OCI-LY7 (cell line): Measurements from ENCODE around the gene NUDT3. TPM values are rescaled to one million over a fixed set of nuclear protein-coding genes. Genes with fewer than 3 reads are reported as not detected.

ENCODE experiments used
- BruUV-seq: library from RNA; stranded (reverse); fragments of 400-500 nt; replicated peaks from 2 replicates; lab custom pipeline; 2021; lab: Mats Ljungman, UMichigan
- CTCF ChIA-PET: fragments of 300-600 bp; sonication (Branson Sonifier 250); formaldehyde crosslinking; loops from one replicate; lab custom pipeline; 2022; ENCODE audit warnings: antibody characterized with exemption; ENCODE audit not compliant: unreplicated experiment; lab: Charles Lee
- POLR2A ChIA-PET: fragments of 300-600 bp; sonication (Branson Sonifier 250); formaldehyde crosslinking; loops from one replicate; lab custom pipeline; 2022; ENCODE audit warnings: antibody characterized with exemption; lab: Charles Lee
- DNase-seq: peaks from one replicate; pipeline ENCODE4 v3.0.0-alpha.2; 2015; ENCODE audit warnings: low spot score
- H2AFZ ChIP-seq: fragments of 200-600 bp; sonication (generic), shearing (Covaris generic); 2 replicates; pipeline ENCODE4 v1.6.1; 2014; ENCODE audit warnings: mild to moderate bottlenecking, antibody characterized with exemption, low read length, moderate library complexity
- H3K27ac ChIP-seq: fragments of 200-600 bp; sonication (generic); 2 replicates; pipeline ENCODE4 v1.5.1; 2014; ENCODE audit warnings: mixed run types, low read depth, mild to moderate bottlenecking, moderate library complexity, low read length, inconsistent platforms; ENCODE audit not compliant: poor library complexity, severe bottlenecking
- H3K36me3 ChIP-seq: fragments of 200-600 bp; sonication (generic); 2 replicates; pipeline ENCODE4 v1.6.1; 2014; ENCODE audit warnings: mild to moderate bottlenecking, antibody characterized with exemption, low read length, moderate library complexity, mixed read lengths; ENCODE audit not compliant: insufficient read depth
- H3K4me1 ChIP-seq: fragments of 200-600 bp; sonication (generic); 2 replicates; pipeline ENCODE4 v1.5.1; 2014; ENCODE audit warnings: mild to moderate bottlenecking, low read length; ENCODE audit not compliant: insufficient read depth, poor library complexity, severe bottlenecking
- H3K4me2 ChIP-seq: fragments of 200-600 bp; sonication (generic); 2 replicates; pipeline ENCODE4 v1.6.1; 2014; ENCODE audit warnings: mild to moderate bottlenecking, low read length
- H3K4me3 ChIP-seq: fragments of 200-600 bp; sonication (generic); 2 replicates; pipeline ENCODE4 v1.5.1; 2014; ENCODE audit warnings: mild to moderate bottlenecking, low read depth, low read length; ENCODE audit not compliant: poor library complexity, severe bottlenecking
- H3K79me2 ChIP-seq: fragments of 200-600 bp; sonication (generic); 2 replicates; pipeline ENCODE4 v1.6.1; 2016; ENCODE audit warnings: low read depth, mild to moderate bottlenecking, low read length, moderate library complexity, mixed read lengths; ENCODE audit not compliant: insufficient read depth
- H3K9me2 ChIP-seq: fragments of 200-600 bp; sonication (generic); 2 replicates; pipeline ENCODE4 v1.6.1; 2016; ENCODE audit warnings: mild to moderate bottlenecking, low read length, mixed read lengths; ENCODE audit not compliant: insufficient read depth
- H3K9me3 ChIP-seq: fragments of 200-600 bp; sonication (generic); 2 replicates; pipeline ENCODE4 v1.6.1; 2014; ENCODE audit warnings: mild to moderate bottlenecking, mixed run types, low read length, mixed read lengths
- H4K20me1 ChIP-seq: fragments of 200-600 bp; sonication (generic); 2 replicates; pipeline ENCODE4 v1.6.1; 2014; ENCODE audit warnings: mild to moderate bottlenecking, antibody characterized with exemption, low read length, moderate library complexity, mixed read lengths; ENCODE audit not compliant: insufficient read depth
- EZH2phosphoT487 ChIP-seq: fragments of 200-600 bp; sonication (generic); IDR thresholded peaks from 2 replicates; pipeline ENCODE4 v1.6.1; 2018; ENCODE audit warnings: low read depth, borderline replicate concordance, mild to moderate bottlenecking, mixed run types, antibody characterized with exemption, low read length, moderate library complexity, mixed read lengths
- intact Hi-C: fragments of 100-400 bp; cut with micrococcal nuclease; formaldehyde crosslinking; loops from one replicate; pipeline ENCODE4 v1.10.0; 2022; ENCODE audit not compliant: unreplicated experiment
- total RNA-seq, 2 experiments: library from RNA; depleted of rRNA in 1 of 2; stranded (reverse); fragments of >200 nt in 1 of 2; shearing (Covaris generic) in 1 of 2; gene quantifications; 2 replicates each; pipeline ENCODE4 v1.2.3, GENCODE V29; 2014 to 2022
- TF ChIP-seq, protein P1 (sequence below): fragments of 200-600 bp; sonication (generic); conservative IDR thresholded peaks from 2 replicates; pipeline ENCODE4 v1.5.1; 2014; ENCODE audit warnings: mild to moderate bottlenecking, antibody characterized with exemption, low read length, moderate library complexity, mixed read lengths

The NUDT3 gene
- total RNA-seq, 2 experiments from 2014 or later, result 30.7 to 43.0 TPM

- CTCF ChIA-PET, result no interaction called here
- peaks cover 54% of the 10 kb centered on the region; the same call in 1 of the 2 replicates for H3K79me2 ChIP-seq
Observed at GRCh38 chr6:34310817-34311216, 81.7 kb downstream of the NUDT3 start.

DNA sequence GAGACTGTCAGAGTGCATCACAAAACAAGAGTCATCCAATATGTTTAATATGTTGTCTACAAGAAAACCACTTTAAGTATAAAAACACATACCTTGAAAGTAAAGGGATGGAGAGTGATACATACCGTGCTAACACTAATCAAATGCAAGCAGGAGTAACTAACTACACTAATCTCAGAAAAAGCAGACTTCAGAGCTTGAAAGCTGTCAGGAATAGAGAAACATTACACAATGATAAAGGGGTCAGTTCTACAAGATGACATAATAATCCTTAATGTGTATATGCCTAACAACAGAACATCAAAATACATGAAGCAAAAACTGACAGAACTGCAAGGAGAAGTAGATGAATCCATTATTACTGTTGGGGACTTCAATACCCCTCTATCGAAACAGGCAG is 84.0 kb downstream of the NUDT3 start:
- H3K27ac ChIP-seq, result no peak overlapping the region
- no TSS peak for BruUV-seq
- H3K4me3 ChIP-seq, result no peak overlapping the region
- no peak overlapping the region for H2AFZ ChIP-seq
- H3K9me2 ChIP-seq, result no peaks in the 10 kb centered on the region
- H4K20me1 ChIP-seq, result no peaks in the 10 kb centered on the region; the same call in 1 of the 2 replicates
- ChIA-PET POLR2A (interaction anchor here (1.3 kb wide), 1 partner anchor 12 kb away, joined by 3 read pairs; no protein-coding TSS in a partner anchor), CTCF (interaction anchor here (0.8 kb wide), 1 partner anchor 22 kb away, joined by 3 read pairs; no protein-coding TSS in a partner anchor)
- H3K4me2 ChIP-seq, result no peak overlapping the region
- H3K79me2 ChIP-seq, result peaks cover 42% of the 10 kb centered on the region; the same call in 1 of the 2 replicates
- peaks cover 6% of the 10 kb centered on the region; the same call in 1 of the 2 replicates for H3K36me3 ChIP-seq
- H3K4me1 ChIP-seq, result no peaks in the 10 kb centered on the region
- no peaks in the 10 kb centered on the region for H3K9me3 ChIP-seq
- no peak for DNase-seq
- intact Hi-C loops, result no loop called here
- no peak for TF ChIP-seq EZH2phosphoT487
- TF ChIP-seq, protein P1, sequence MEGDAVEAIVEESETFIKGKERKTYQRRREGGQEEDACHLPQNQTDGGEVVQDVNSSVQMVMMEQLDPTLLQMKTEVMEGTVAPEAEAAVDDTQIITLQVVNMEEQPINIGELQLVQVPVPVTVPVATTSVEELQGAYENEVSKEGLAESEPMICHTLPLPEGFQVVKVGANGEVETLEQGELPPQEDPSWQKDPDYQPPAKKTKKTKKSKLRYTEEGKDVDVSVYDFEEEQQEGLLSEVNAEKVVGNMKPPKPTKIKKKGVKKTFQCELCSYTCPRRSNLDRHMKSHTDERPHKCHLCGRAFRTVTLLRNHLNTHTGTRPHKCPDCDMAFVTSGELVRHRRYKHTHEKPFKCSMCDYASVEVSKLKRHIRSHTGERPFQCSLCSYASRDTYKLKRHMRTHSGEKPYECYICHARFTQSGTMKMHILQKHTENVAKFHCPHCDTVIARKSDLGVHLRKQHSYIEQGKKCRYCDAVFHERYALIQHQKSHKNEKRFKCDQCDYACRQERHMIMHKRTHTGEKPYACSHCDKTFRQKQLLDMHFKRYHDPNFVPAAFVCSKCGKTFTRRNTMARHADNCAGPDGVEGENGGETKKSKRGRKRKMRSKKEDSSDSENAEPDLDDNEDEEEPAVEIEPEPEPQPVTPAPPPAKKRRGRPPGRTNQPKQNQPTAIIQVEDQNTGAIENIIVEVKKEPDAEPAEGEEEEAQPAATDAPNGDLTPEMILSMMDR, result no peak

More at GRCh38 chr6:34310817-34311216, 81.7 kb downstream of the NUDT3 start:
- Histone ChIP-seq H3K4me3 (no peak overlapping the region), H3K36me3 (peaks cover 6% of the 10 kb centered on the region; the same call in 1 of the 2 replicates), H4K20me1 (no peaks in the 10 kb centered on the region; the same call in 1 of the 2 replicates), H3K4me2 (no peak overlapping the region), H3K27ac (no peak overlapping the region), H3K9me3 (no peaks in the 10 kb centered on the region), H3K9me2 (no peaks in the 10 kb centered on the region), H3K4me1 (peaks cover 15% of the 10 kb centered on the region), H2AFZ (no peak overlapping the region)
- no TSS peak for BruUV-seq
- DNase-seq, result no peak
- TF ChIP-seq EZH2phosphoT487, result no peak
- TF ChIP-seq, protein P1, result no peak
- intact Hi-C loops, result no loop called here
- POLR2A ChIA-PET, result interaction anchor here (0.7 kb wide), 2 partner anchors 15 to 348 kb away, joined by 3 read pairs; no protein-coding TSS in a partner anchor
